Muscle of leg (tissue), 11 donors: ENCODE data around the gene C19orf12. TPM values are rescaled to one million over a fixed set of nuclear protein-coding genes. Genes with fewer than 3 reads are reported as not detected.

Experiments
- DNase-seq: peaks from one replicate; pipeline ENCODE4 v3.0.0; 2013
- H3K27ac ChIP-seq: one replicate; pipeline ENCODE4 v1.5.1; 2013; ENCODE audit warnings: mild to moderate bottlenecking, low read length, control low read depth
- H3K27me3 ChIP-seq: one replicate; pipeline ENCODE4 v1.6.1; 2013; ENCODE audit warnings: low read length; ENCODE audit not compliant: control insufficient read depth, insufficient read depth
- H3K36me3 ChIP-seq: one replicate; pipeline ENCODE4 v1.6.1; 2013; ENCODE audit warnings: low read length; ENCODE audit not compliant: control insufficient read depth, insufficient read depth
- H3K4me1 ChIP-seq: one replicate; pipeline ENCODE4 v1.6.1; 2013; ENCODE audit warnings: low read length; ENCODE audit not compliant: control insufficient read depth, insufficient read depth
- H3K4me3 ChIP-seq: one replicate; pipeline ENCODE4 v1.5.1; 2013; ENCODE audit warnings: low read length, control low read depth
- H3K9me3 ChIP-seq: replicated peaks from 2 replicates; pipeline ENCODE4 v1.6.1; 2013; ENCODE audit warnings: low read depth, low read length; ENCODE audit not compliant: control insufficient read depth
- WGBS: methylation state at CpG from one replicate; pipeline ENCODE4 v1.1.5; 2013; ENCODE audit warnings: missing lambda C conversion rate; ENCODE audit not compliant: insufficient coverage; 5-methylcytosine and 5-hydroxymethylcytosine counted together
- polyA plus RNA-seq, 8 donors: library from polyadenylated mRNA; unstranded; fragments of 120-200 nt; gene quantifications; one replicate each; pipeline versions ENCODE4 v1.2.1 to v1.2.3, GENCODE V29; 2013; ENCODE audit warnings: inconsistent platforms in 1 of 8, low replicate concordance in 1 of 8; ENCODE audit not compliant: insufficient read length in 8 of 8, insufficient read depth in 1 of 8
- total RNA-seq: library from RNA; stranded (reverse); fragments of 120-200 nt; gene quantifications from one replicate; pipeline ENCODE4 v1.2.4, GENCODE V29; 2013

C19orf12 gene
- total and polyA plus RNA-seq, 9 donors: 21.6 to 28.7 (median 25.6) TPM

GRCh38 chr19:29737461-29738000, 22.5 kb upstream of the C19orf12 start:
- H3K36me3 ChIP-seq: no peaks in the 10 kb centered on the region
- no peak overlapping the region for H3K27ac ChIP-seq
- DNase-seq: no peak
- H3K9me3 ChIP-seq: no peaks in the 10 kb centered on the region
- H3K4me3 ChIP-seq: no peak overlapping the region
- H3K27me3 ChIP-seq: peaks cover 11% of the 10 kb centered on the region
- no peaks in the 10 kb centered on the region for H3K4me1 ChIP-seq
- WGBS: 77% methylated on average over 11 of the region's 11 CpGs

- H3K4me3 ChIP-seq: no peak overlapping the region
- WGBS: 84% methylated on average over 4 of the region's 5 CpGs
- H3K4me1 ChIP-seq: no peaks in the 10 kb centered on the region
- no peak overlapping the region for H3K27ac ChIP-seq
- H3K9me3 ChIP-seq: no peaks in the 10 kb centered on the region
- DNase-seq: no peak
- peaks cover 16% of the 10 kb centered on the region for H3K27me3 ChIP-seq
- no peaks in the 10 kb centered on the region for H3K36me3 ChIP-seq
Observed at GRCh38 chr19:29735829-29736228, 20.8 kb upstream of the C19orf12 start.

DNA sequence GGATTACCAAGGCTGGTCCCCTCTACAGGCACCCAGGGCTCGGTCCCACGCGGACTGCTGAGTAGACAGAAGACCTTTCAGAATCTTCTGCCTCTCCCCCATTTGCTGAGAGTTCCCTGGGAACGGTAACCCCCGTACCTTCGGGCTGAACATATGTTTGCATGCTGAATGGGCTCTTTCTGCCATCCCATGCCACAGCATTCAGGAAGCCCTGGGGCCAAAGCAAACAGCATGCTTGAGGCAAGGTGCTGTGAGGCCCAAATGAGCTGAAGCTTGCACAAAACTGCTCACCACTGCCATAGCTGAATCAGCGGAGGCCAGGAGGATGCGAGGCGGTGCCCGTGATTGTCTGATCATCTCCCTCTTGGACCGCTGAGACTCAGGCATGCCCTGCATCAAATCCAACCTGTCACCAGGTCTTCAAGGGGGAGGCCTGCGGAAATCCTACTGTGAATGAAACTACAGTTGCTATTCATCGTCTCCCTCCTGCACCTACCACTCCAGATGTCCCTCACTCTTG, 16.3 kb upstream of the C19orf12 start:
- WGBS: 89% methylated on average over 9 of the region's 13 CpGs
- Histone ChIP-seq H3K4me3 (no peak overlapping the region), H3K4me1 (no peaks in the 10 kb centered on the region), H3K36me3 (no peaks in the 10 kb centered on the region), H3K27me3 (peaks cover 10% of the 10 kb centered on the region), H3K9me3 (no peaks in the 10 kb centered on the region), H3K27ac (no peak overlapping the region)
- DNase-seq: no peak

DNA sequence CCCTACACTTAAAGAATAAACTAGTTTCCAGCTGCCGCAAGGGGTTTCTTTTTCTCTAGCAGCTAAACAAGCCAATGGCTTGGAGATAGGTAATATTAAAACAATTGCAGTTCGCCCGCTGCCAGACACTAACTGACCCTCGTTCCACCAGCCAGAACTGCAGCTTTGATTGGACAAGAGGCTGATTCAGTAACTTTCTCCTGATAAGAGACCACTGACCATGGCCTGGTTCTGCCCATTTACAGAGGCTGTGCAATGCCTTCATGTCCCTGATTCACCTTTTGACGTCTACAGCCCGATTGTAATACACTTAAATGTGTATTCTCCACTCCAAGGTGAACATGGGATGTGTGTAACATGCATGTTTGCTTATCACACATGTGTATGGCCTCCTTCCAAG, 12.8 kb upstream of the C19orf12 start:
- peaks cover 16% of the 10 kb centered on the region for H3K27me3 ChIP-seq

DNA sequence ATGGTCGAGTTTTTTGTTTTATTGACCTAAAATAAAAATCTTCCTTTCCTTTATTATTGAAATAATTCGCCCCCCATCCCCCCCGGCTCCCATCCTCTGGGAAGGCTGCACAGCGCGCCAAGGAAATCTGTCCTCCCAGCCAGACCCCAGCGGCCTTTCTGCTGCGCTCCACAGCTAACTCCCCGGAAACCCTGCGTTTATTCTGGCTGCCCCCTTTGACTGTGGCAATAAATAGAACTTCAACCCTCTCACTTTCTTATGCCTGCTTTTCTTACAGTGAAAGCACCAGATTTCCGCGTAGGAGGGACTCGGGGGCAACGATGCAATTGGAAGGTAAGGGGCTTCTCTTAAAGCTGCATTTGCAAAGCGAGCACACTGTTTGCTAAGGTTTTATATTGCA, 9.7 kb upstream of the C19orf12 start:
- H3K27me3 ChIP-seq: peaks cover 12% of the 10 kb centered on the region
- H3K27ac ChIP-seq: no peak overlapping the region
- no peak for DNase-seq
- peaks cover 13% of the 10 kb centered on the region for H3K4me1 ChIP-seq
- H3K36me3 ChIP-seq: no peaks in the 10 kb centered on the region
- no peak overlapping the region for H3K4me3 ChIP-seq
- 22% methylated on average over 6 of the region's 14 CpGs for WGBS
- H3K9me3 ChIP-seq: no peaks in the 10 kb centered on the region

More for the DNA sequence above, 12.8 kb upstream of the C19orf12 start:
- Histone ChIP-seq H3K9me3 (no peaks in the 10 kb centered on the region), H3K36me3 (no peaks in the 10 kb centered on the region), H3K4me1 (peaks cover 13% of the 10 kb centered on the region), H3K27ac (no peak overlapping the region), H3K4me3 (no peak overlapping the region)
- DNase-seq: no peak
- WGBS: 71% methylated on average over 3 of the region's 6 CpGs

GRCh38 chr19:29724102-29724641, 9.1 kb upstream of the C19orf12 start:
- Histone ChIP-seq H3K4me1 (peaks cover 13% of the 10 kb centered on the region), H3K9me3 (no peaks in the 10 kb centered on the region), H3K27me3 (peaks cover 12% of the 10 kb centered on the region), H3K27ac (no peak overlapping the region), H3K4me3 (peak overlapping the region; percentile 34), H3K36me3 (no peaks in the 10 kb centered on the region)
- DNase-seq: peak; percentile 26
- WGBS: 1% methylated on average over 27 of the region's 39 CpGs

GRCh38 chr19:29717051-29717450, 2.0 kb upstream of the C19orf12 start:
- no peaks in the 10 kb centered on the region for H3K9me3 ChIP-seq
- no peaks in the 10 kb centered on the region for H3K27me3 ChIP-seq
- WGBS: 95% methylated on average over 12 of the region's 16 CpGs
- peaks cover 8% of the 10 kb centered on the region for H3K36me3 ChIP-seq
- no peak for DNase-seq
- H3K4me1 ChIP-seq: peaks cover 19% of the 10 kb centered on the region
- no peak overlapping the region for H3K4me3 ChIP-seq
- no peak overlapping the region for H3K27ac ChIP-seq

- Histone ChIP-seq H3K4me1 (peaks cover 19% of the 10 kb centered on the region), H3K9me3 (no peaks in the 10 kb centered on the region), H3K27ac (peak overlapping the region; percentile 91), H3K4me3 (peak overlapping the region; percentile 78), H3K36me3 (peaks cover 8% of the 10 kb centered on the region), H3K27me3 (no peaks in the 10 kb centered on the region)
- DNase-seq: peak; percentile 38
- 42% methylated on average over 4 of the region's 13 CpGs for WGBS
Observed at GRCh38 chr19:29715701-29716581, 880 bp upstream of the C19orf12 start.

GRCh38 chr19:29714371-29714952, 599 bp downstream of the C19orf12 start:
- H3K36me3 ChIP-seq: peaks cover 11% of the 10 kb centered on the region
- peaks cover 19% of the 10 kb centered on the region for H3K4me1 ChIP-seq
- no peak for DNase-seq
- peak overlapping the region; percentile 29 for H3K27ac ChIP-seq
- peak overlapping the region; percentile 78 for H3K4me3 ChIP-seq
- WGBS: 7% methylated on average over 4 of the region's 15 CpGs
- H3K27me3 ChIP-seq: no peaks in the 10 kb centered on the region
- H3K9me3 ChIP-seq: no peaks in the 10 kb centered on the region
